PC-9 (cell line): Measurements from ENCODE around the gene CAMTA1.

Source experiments
- CTCF ChIP-seq: fragments of 200-600 bp; sonication (generic); conservative IDR thresholded peaks from 2 replicates; pipeline ENCODE4 v1.6.1; 2017; ENCODE audit warnings: mixed run types, antibody characterized with exemption, mild to moderate bottlenecking, moderate library complexity
- EZH2 ChIP-seq: fragments of 200-600 bp; sonication (generic); IDR thresholded peaks from 2 replicates; pipeline ENCODE4 v1.8.0; 2017; ENCODE audit warnings: antibody characterized with exemption, low read depth

- TF ChIP-seq CTCF, result no peak
- TF ChIP-seq EZH2, result no peak
Observed at GRCh38 chr1:7491109-7491817, 706.0 kb downstream of the CAMTA1 start.
